K562 (cell line): ENCODE measurements around the gene CTSF. TPM values are rescaled to one million over a fixed set of nuclear protein-coding genes. Genes with fewer than 3 reads are reported as not detected.

ENCODE experiments used
- ARID2 ChIP-seq: fragments of 450-650 bp; IDR thresholded peaks from 2 replicates; pipeline ENCODE4 v1.6.1; 2017; ENCODE audit warnings: antibody characterized with exemption, mild to moderate bottlenecking
- BCOR ChIP-seq: fragments of 450-650 bp; IDR thresholded peaks from 2 replicates; pipeline ENCODE4 v1.6.1; 2016
- CCNT2 ChIP-seq: IDR thresholded peaks from 2 replicates; pipeline ENCODE4 v1.6.1; 2011; ENCODE audit warnings: borderline replicate concordance, low read depth, mild to moderate bottlenecking, moderate library complexity, mixed read lengths, low read length; ENCODE audit not compliant: insufficient read length; ENCODE audit errors: extremely low read depth
- FOSL1 ChIP-seq: fragments of 200-800 bp; sonication (Bioruptor generic); conservative IDR thresholded peaks from 2 replicates; pipeline ENCODE4 v1.6.1; 2016; ENCODE audit warnings: missing genetic modification characterization, missing compliant biosample characterization
- FOXK1 ChIP-seq: sonication (generic); formaldehyde crosslinking; IDR thresholded peaks from 2 replicates; pipeline ENCODE4 v1.8.0; 2022; ENCODE audit warnings: missing genetic modification reagents, mild to moderate bottlenecking, borderline replicate concordance
- GTF2A2 ChIP-seq: IDR thresholded peaks from 2 replicates; pipeline ENCODE4 v1.6.1; 2016; ENCODE audit warnings: mild to moderate bottlenecking, missing genetic modification characterization, missing compliant biosample characterization
- HDAC1 ChIP-seq, 2 experiments: fragments of 450-650 bp; IDR thresholded peaks; 2 replicates each; pipeline ENCODE4 v1.6.1; 2016 to 2017; ENCODE audit warnings: inconsistent platforms in 1 of 2, mild to moderate bottlenecking in 1 of 2, moderate library complexity in 1 of 2
- HES1 ChIP-seq: fragments of 450-650 bp; IDR thresholded peaks from 2 replicates; pipeline ENCODE4 v1.6.1; 2016; ENCODE audit warnings: low read depth, mild to moderate bottlenecking, moderate library complexity
- HOXB6 ChIP-seq: fragments of 250-450 bp; sonication (Bioruptor Pico); IDR thresholded peaks from 2 replicates; pipeline ENCODE4 v1.5.1; 2022; ENCODE audit warnings: mild to moderate bottlenecking, borderline replicate concordance
- NCOA6 ChIP-seq: fragments of 450-650 bp; IDR thresholded peaks from 2 replicates; pipeline ENCODE4 v1.6.1; 2017; ENCODE audit warnings: mild to moderate bottlenecking
- NONO ChIP-seq, 2 experiments: fragments of 200-400 bp in 1 of 2; fragments of 450-650 bp in 1 of 2; formaldehyde crosslinking in 1 of 2; IDR thresholded peaks; 2 replicates each; pipeline ENCODE4 v1.6.1; 2017; ENCODE audit warnings: low read depth in 2 of 2, mild to moderate bottlenecking in 2 of 2, moderate library complexity in 2 of 2, low read length in 1 of 2
- POLR2H ChIP-seq: IDR thresholded peaks from 2 replicates; pipeline ENCODE4 v1.6.1; 2016; ENCODE audit warnings: missing genetic modification characterization, low read depth, mild to moderate bottlenecking, control low read depth, missing compliant biosample characterization, moderate library complexity
- RBM22 ChIP-seq: fragments of 200-400 bp; formaldehyde crosslinking; IDR thresholded peaks from 2 replicates; pipeline ENCODE4 v1.6.1; 2018; ENCODE audit warnings: low read length, low read depth; ENCODE audit not compliant: poor library complexity, severe bottlenecking
- TCF7L2 ChIP-seq: fragments of 150-350 bp; IDR thresholded peaks from 2 replicates; pipeline ENCODE4 v1.6.1; 2016; ENCODE audit warnings: low read depth, mild to moderate bottlenecking, low read length, moderate library complexity
- TRIM28 ChIP-seq: fragments of 450-650 bp; IDR thresholded peaks from 2 replicates; pipeline ENCODE4 v1.6.1; 2017
- TSC22D4 ChIP-seq: fragments of 450-650 bp; IDR thresholded peaks from 2 replicates; pipeline ENCODE4 v1.6.1; 2016; ENCODE audit warnings: missing genetic modification characterization, missing biosample characterization, control low read depth
- YY1 ChIP-seq, 3 experiments: IDR thresholded peaks; 2 replicates each; pipeline ENCODE4 v1.6.1; 2011; ENCODE audit warnings: low read length in 2 of 3, mild to moderate bottlenecking in 2 of 3, moderate library complexity in 2 of 3, borderline replicate concordance in 1 of 3, control low read depth in 1 of 3, low read depth in 1 of 3; ENCODE audit not compliant: insufficient read depth in 3 of 3, insufficient replicate concordance in 2 of 3, control insufficient read depth in 1 of 3, insufficient read length in 1 of 3; ENCODE audit errors: extremely low read depth in 1 of 3
- ZBTB7A ChIP-seq: IDR thresholded peaks from 2 replicates; pipeline ENCODE4 v1.6.1; 2011; ENCODE audit warnings: low read depth, mild to moderate bottlenecking, low read length, moderate library complexity, borderline replicate concordance; ENCODE audit not compliant: control insufficient read depth
- ZNF12 ChIP-seq: sonication (generic); formaldehyde crosslinking; IDR thresholded peaks from 2 replicates; pipeline ENCODE4 v1.4.0; 2020; ENCODE audit warnings: mild to moderate bottlenecking, missing genetic modification reagents
- ZNF143 ChIP-seq: sonication (generic); formaldehyde crosslinking; IDR thresholded peaks from 2 replicates; pipeline ENCODE4 v1.9.0; 2022; ENCODE audit warnings: mild to moderate bottlenecking, missing genetic modification reagents
- polyA plus RNA-seq, 8 experiments: library from polyadenylated mRNA; depleted of rRNA in 4 of 8; stranded (reverse) in 5 of 8; unstranded in 3 of 8; fragments of >200 nt; fragmentation: Nextera tagmentation in 2 of 8; fragmentation: Illumina TruSeq in 1 of 8; extraction: Ambion mirVana in 2 of 8; extraction: Trizol in 1 of 8; gene quantifications; 2 replicates each; pipeline versions ENCODE4 v1.2.1 to v1.2.3, GENCODE V29; 2011 to 2014; ENCODE audit warnings: inconsistent platforms in 1 of 8, missing spikeins in 1 of 8
- total RNA-seq, 7 experiments: library from RNA; depleted of rRNA in 6 of 7; stranded (reverse); fragments of >200 nt in 6 of 7; fragmentation: Illumina TruSeq in 2 of 7; extraction: Trizol in 2 of 7; gene quantifications; 2 replicates each; pipeline versions ENCODE4 v1.2.1 to v1.2.3, GENCODE V29; 2011 to 2021; ENCODE audit warnings: low replicate concordance in 1 of 7
- TF ChIP-seq, protein P1 (sequence below), 2 experiments: IDR thresholded peaks; 2 replicates each; pipeline ENCODE4 v1.6.1; 2011; ENCODE audit warnings: borderline replicate concordance in 1 of 2, control low read depth in 1 of 2, low read depth in 1 of 2, low read length in 1 of 2, mild to moderate bottlenecking in 1 of 2, mixed read lengths in 1 of 2, moderate library complexity in 1 of 2; ENCODE audit not compliant: insufficient read depth in 1 of 2, insufficient read length in 1 of 2, poor library complexity in 1 of 2, severe bottlenecking in 1 of 2; ENCODE audit errors: extremely low read depth in 1 of 2
- TF ChIP-seq, protein P2 (sequence below): sonication (generic); formaldehyde crosslinking; IDR thresholded peaks from 2 replicates; pipeline ENCODE4 v1.8.1; 2022; ENCODE audit warnings: missing genetic modification reagents
- TF ChIP-seq, protein P3 (sequence below), 2 experiments: fragments of 250-450 bp in 1 of 2; fragments of 450-650 bp in 1 of 2; sonication (Bioruptor Pico) in 1 of 2; IDR thresholded peaks; 2 replicates each; pipeline versions ENCODE4 v1.6.1 to v1.8.0; 2016 to 2021; ENCODE audit warnings: mild to moderate bottlenecking in 2 of 2, moderate library complexity in 2 of 2, missing compliant biosample characterization in 1 of 2, missing genetic modification characterization in 1 of 2

The CTSF gene
- total and polyA plus RNA-seq, 9 of the 15 experiments (the other 6 are each of a cell fraction or from before 2014, with no cell fraction given) = 0.41 to 10.5 (median 3.8) TPM

DNA sequence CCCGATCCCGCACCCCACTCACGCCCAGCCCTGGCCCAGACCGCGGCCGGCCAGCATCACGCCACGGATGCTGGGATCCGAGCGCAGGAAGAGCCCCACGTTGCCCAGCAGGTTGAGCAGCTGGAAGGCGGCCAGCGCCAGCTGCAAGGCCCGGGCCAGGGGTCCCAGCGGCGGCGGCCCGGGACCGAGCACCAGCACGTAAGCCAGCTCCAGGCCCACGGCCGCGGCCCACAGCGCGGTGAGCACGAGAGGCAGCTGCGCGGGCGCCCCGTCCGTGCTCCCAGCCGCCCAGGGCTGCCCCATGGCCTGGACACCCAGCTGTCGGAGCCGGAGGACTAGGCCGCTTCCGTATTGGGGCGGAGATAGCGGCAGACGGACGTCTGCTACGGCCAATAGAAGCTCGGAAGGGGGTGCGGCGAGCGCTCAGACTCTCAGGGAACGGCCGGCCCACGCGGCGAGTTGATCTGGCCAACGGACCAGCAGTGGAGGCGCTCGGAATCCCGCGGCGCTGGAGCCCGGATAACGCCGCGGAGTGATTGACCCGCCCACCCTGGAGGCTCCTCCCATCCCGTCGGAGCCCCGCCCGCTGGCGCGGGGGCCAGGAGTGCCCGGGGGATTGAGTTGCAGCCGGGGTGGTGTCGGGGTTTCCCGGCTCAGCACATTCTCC lies 22.6 kb downstream of the CTSF start, which contains the start of gene ZDHHC24 (continued):
- TF ChIP-seq, protein P1, sequence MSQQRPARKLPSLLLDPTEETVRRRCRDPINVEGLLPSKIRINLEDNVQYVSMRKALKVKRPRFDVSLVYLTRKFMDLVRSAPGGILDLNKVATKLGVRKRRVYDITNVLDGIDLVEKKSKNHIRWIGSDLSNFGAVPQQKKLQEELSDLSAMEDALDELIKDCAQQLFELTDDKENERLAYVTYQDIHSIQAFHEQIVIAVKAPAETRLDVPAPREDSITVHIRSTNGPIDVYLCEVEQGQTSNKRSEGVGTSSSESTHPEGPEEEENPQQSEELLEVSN (IDR thresholded peaks at IDR 0.05; ENCODE audit: borderline replicate concordance in 1 of 2, extremely low read depth in 1 of 2, insufficient read depth in 1 of 2, insufficient read length in 1 of 2, low read depth in 1 of 2, low read length in 1 of 2, poor library complexity in 1 of 2, severe bottlenecking in 1 of 2) = peak; percentile 26 to 33
- TF ChIP-seq ZNF143 (CRISPR knock-in tag) = 0 out of 2 replicates have a peak, but pooled peaks have one; percentile 13
- peak; percentile 77; the same call in 1 of the 2 replicates for TF ChIP-seq ZNF12 (CRISPR knock-in tag)
- no peak for TF ChIP-seq HES1
- TF ChIP-seq GTF2A2 (tag) = no peak
- TF ChIP-seq ZBTB7A = peak; percentile 52; the same call in 1 of the 2 replicates
- peak; percentile 70; the same call in 1 of the 2 replicates for TF ChIP-seq NCOA6
- TF ChIP-seq TSC22D4 (tag) = no peak
- no peak for TF ChIP-seq FOXK1 (CRISPR knock-in tag)
- TF ChIP-seq NONO (IDR thresholded peaks at IDR 0.05; ENCODE audit: low read depth in 2 of 2, low read length in 1 of 2) = peak; percentile 74 to 92; a peak in 3 of 4 replicates
- peak; percentile 74 for TF ChIP-seq CCNT2
- no peak for TF ChIP-seq TRIM28
- TF ChIP-seq HDAC1 (IDR thresholded peaks at IDR 0.05) = peak in 1 of 2 experiments; percentile 67; a peak in 1 of 4 replicates
- TF ChIP-seq ARID2 = no peak
- TF ChIP-seq FOSL1 (tag) = no peak
- TF ChIP-seq RBM22 = no peak
- peak in 1 of 3 experiments; percentile 73 for TF ChIP-seq YY1 (IDR thresholded peaks at IDR 0.05; ENCODE audit: borderline replicate concordance in 1 of 3, control insufficient read depth in 1 of 3, extremely low read depth in 1 of 3, insufficient read depth in 3 of 3, insufficient read length in 1 of 3, insufficient replicate concordance in 2 of 3, low read depth in 1 of 3, low read length in 2 of 3)
- TF ChIP-seq POLR2H (tag) = no peak
- TF ChIP-seq HOXB6 (CRISPR knock-in tag) = 0 out of 2 replicates have a peak, but pooled peaks have one; percentile 26
- no peak for TF ChIP-seq TCF7L2
- no peak for TF ChIP-seq BCOR
- TF ChIP-seq, protein P2, sequence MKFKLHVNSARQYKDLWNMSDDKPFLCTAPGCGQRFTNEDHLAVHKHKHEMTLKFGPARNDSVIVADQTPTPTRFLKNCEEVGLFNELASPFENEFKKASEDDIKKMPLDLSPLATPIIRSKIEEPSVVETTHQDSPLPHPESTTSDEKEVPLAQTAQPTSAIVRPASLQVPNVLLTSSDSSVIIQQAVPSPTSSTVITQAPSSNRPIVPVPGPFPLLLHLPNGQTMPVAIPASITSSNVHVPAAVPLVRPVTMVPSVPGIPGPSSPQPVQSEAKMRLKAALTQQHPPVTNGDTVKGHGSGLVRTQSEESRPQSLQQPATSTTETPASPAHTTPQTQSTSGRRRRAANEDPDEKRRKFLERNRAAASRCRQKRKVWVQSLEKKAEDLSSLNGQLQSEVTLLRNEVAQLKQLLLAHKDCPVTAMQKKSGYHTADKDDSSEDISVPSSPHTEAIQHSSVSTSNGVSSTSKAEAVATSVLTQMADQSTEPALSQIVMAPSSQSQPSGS = peak; percentile 33; the same call in 1 of the 2 replicates
- TF ChIP-seq, protein P3, sequence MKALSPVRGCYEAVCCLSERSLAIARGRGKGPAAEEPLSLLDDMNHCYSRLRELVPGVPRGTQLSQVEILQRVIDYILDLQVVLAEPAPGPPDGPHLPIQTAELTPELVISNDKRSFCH (CRISPR knock-in tag; IDR thresholded peaks at IDR 0.05) = no peak
- TF ChIP-seq, protein P3 (tag; IDR thresholded peaks at IDR 0.05) = peak; percentile 73
